KMS-11 (cell line): ENCODE results near the gene NAA50.

Experiments
- H2AFZ ChIP-seq: fragments of 200-600 bp; sonication (generic); 2 replicates; pipeline ENCODE4 v1.6.1; 2016; ENCODE audit warnings: antibody characterized with exemption, mixed run types, low read depth
- H3K27ac ChIP-seq: fragments of 200-600 bp; sonication (generic); 2 replicates; pipeline ENCODE4 v1.6.1; 2016; ENCODE audit warnings: mild to moderate bottlenecking, mixed run types
- H3K27me3 ChIP-seq: fragments of 200-600 bp; sonication (generic); 2 replicates; pipeline ENCODE4 v1.6.1; 2017; ENCODE audit warnings: mild to moderate bottlenecking, low read depth, mixed run types, moderate library complexity; ENCODE audit not compliant: insufficient read depth
- H3K36me3 ChIP-seq: fragments of 200-600 bp; sonication (generic); 2 replicates; pipeline ENCODE4 v1.6.1; 2017; ENCODE audit warnings: mild to moderate bottlenecking, mixed run types; ENCODE audit not compliant: insufficient read depth
- H3K4me1 ChIP-seq: fragments of 200-600 bp; sonication (generic); 2 replicates; pipeline ENCODE4 v1.6.1; 2016; ENCODE audit warnings: mild to moderate bottlenecking, low read depth, mixed run types; ENCODE audit not compliant: poor library complexity, severe bottlenecking
- H3K4me2 ChIP-seq: fragments of 200-600 bp; sonication (generic); 2 replicates; pipeline ENCODE4 v1.7.0; 2016; ENCODE audit warnings: mild to moderate bottlenecking, mixed run types
- H3K4me3 ChIP-seq: fragments of 200-600 bp; sonication (generic); IDR thresholded peaks from 2 replicates; pipeline ENCODE4 v1.6.1; 2017; ENCODE audit warnings: low read depth, low read length, mixed read lengths; ENCODE audit not compliant: insufficient read depth
- H3K79me2 ChIP-seq: fragments of 200-600 bp; sonication (generic); 2 replicates; pipeline ENCODE4 v1.6.1; 2016; ENCODE audit warnings: low read depth, mixed run types; ENCODE audit not compliant: insufficient read depth
- H3K9ac ChIP-seq: fragments of 200-600 bp; sonication (generic); 2 replicates; pipeline ENCODE4 v1.6.1; 2016; ENCODE audit warnings: mild to moderate bottlenecking, mixed run types
- H4K20me1 ChIP-seq: fragments of 200-600 bp; sonication (generic); 2 replicates; pipeline ENCODE4 v1.6.1; 2016; ENCODE audit warnings: mild to moderate bottlenecking, mixed run types; ENCODE audit not compliant: insufficient read depth
- TF ChIP-seq, protein P1 (sequence below): fragments of 200-600 bp; sonication (generic); conservative IDR thresholded peaks from 2 replicates; pipeline ENCODE4 v1.6.1; 2017; ENCODE audit warnings: low read depth, mild to moderate bottlenecking, antibody characterized with exemption, low read length, moderate library complexity, mixed read lengths

NAA50 gene

DNA sequence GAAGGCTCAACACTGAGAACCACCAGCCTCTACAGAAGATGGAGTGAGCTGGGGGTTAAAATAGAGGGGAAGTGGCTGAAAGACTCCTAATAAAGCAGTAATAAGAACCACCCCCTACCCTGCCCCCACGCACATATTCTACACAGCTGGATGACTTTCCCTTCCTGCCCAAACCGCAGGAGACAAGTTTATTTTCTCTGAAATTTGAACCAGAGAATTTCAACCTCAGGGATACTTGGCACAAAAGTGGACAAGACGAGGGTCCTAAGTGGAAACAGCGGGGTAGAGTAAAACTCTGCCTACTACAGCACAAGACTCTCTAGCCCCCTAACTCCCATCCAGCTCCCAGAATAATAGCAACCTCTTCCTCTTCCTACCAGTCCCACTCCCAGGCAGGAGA lies 78.0 kb downstream of the NAA50 start:
- H3K27me3 ChIP-seq, result no peaks in the 10 kb centered on the region
- H3K9ac ChIP-seq, result no peak overlapping the region
- no peaks in the 10 kb centered on the region for H3K79me2 ChIP-seq
- H3K27ac ChIP-seq, result no peak overlapping the region
- H3K4me2 ChIP-seq, result no peak overlapping the region
- H3K4me1 ChIP-seq, result no peaks in the 10 kb centered on the region
- H3K36me3 ChIP-seq, result no peaks in the 10 kb centered on the region
- H4K20me1 ChIP-seq, result no peaks in the 10 kb centered on the region
- no peak overlapping the region for H2AFZ ChIP-seq
- TF ChIP-seq, protein P1, sequence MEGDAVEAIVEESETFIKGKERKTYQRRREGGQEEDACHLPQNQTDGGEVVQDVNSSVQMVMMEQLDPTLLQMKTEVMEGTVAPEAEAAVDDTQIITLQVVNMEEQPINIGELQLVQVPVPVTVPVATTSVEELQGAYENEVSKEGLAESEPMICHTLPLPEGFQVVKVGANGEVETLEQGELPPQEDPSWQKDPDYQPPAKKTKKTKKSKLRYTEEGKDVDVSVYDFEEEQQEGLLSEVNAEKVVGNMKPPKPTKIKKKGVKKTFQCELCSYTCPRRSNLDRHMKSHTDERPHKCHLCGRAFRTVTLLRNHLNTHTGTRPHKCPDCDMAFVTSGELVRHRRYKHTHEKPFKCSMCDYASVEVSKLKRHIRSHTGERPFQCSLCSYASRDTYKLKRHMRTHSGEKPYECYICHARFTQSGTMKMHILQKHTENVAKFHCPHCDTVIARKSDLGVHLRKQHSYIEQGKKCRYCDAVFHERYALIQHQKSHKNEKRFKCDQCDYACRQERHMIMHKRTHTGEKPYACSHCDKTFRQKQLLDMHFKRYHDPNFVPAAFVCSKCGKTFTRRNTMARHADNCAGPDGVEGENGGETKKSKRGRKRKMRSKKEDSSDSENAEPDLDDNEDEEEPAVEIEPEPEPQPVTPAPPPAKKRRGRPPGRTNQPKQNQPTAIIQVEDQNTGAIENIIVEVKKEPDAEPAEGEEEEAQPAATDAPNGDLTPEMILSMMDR, result no peak
- H3K4me3 ChIP-seq, result no peak overlapping the region
